OCI-LY7 (cell line): ENCODE data around the gene LSAMP. TPM values are rescaled to one million over a fixed set of nuclear protein-coding genes. Genes with fewer than 3 reads are reported as not detected.

Experiments
- BruUV-seq: library from RNA; stranded (reverse); fragments of 400-500 nt; replicated peaks from 2 replicates; lab custom pipeline; 2021; lab: Mats Ljungman, UMichigan
- CTCF ChIA-PET: fragments of 300-600 bp; sonication (Branson Sonifier 250); formaldehyde crosslinking; loops from one replicate; lab custom pipeline; 2022; ENCODE audit warnings: antibody characterized with exemption; ENCODE audit not compliant: unreplicated experiment; lab: Charles Lee
- POLR2A ChIA-PET: fragments of 300-600 bp; sonication (Branson Sonifier 250); formaldehyde crosslinking; loops from one replicate; lab custom pipeline; 2022; ENCODE audit warnings: antibody characterized with exemption; lab: Charles Lee
- DNase-seq: peaks from one replicate; pipeline ENCODE4 v3.0.0-alpha.2; 2015; ENCODE audit warnings: low spot score
- H2AFZ ChIP-seq: fragments of 200-600 bp; sonication (generic), shearing (Covaris generic); 2 replicates; pipeline ENCODE4 v1.6.1; 2014; ENCODE audit warnings: mild to moderate bottlenecking, antibody characterized with exemption, low read length, moderate library complexity
- H3K27ac ChIP-seq: fragments of 200-600 bp; sonication (generic); 2 replicates; pipeline ENCODE4 v1.5.1; 2014; ENCODE audit warnings: mixed run types, low read depth, mild to moderate bottlenecking, moderate library complexity, low read length, inconsistent platforms; ENCODE audit not compliant: poor library complexity, severe bottlenecking
- H3K36me3 ChIP-seq: fragments of 200-600 bp; sonication (generic); 2 replicates; pipeline ENCODE4 v1.6.1; 2014; ENCODE audit warnings: mild to moderate bottlenecking, antibody characterized with exemption, low read length, moderate library complexity, mixed read lengths; ENCODE audit not compliant: insufficient read depth
- H3K4me1 ChIP-seq: fragments of 200-600 bp; sonication (generic); 2 replicates; pipeline ENCODE4 v1.5.1; 2014; ENCODE audit warnings: mild to moderate bottlenecking, low read length; ENCODE audit not compliant: insufficient read depth, poor library complexity, severe bottlenecking
- H3K4me2 ChIP-seq: fragments of 200-600 bp; sonication (generic); 2 replicates; pipeline ENCODE4 v1.6.1; 2014; ENCODE audit warnings: mild to moderate bottlenecking, low read length
- H3K4me3 ChIP-seq: fragments of 200-600 bp; sonication (generic); 2 replicates; pipeline ENCODE4 v1.5.1; 2014; ENCODE audit warnings: mild to moderate bottlenecking, low read depth, low read length; ENCODE audit not compliant: poor library complexity, severe bottlenecking
- H3K79me2 ChIP-seq: fragments of 200-600 bp; sonication (generic); 2 replicates; pipeline ENCODE4 v1.6.1; 2016; ENCODE audit warnings: low read depth, mild to moderate bottlenecking, low read length, moderate library complexity, mixed read lengths; ENCODE audit not compliant: insufficient read depth
- H3K9me2 ChIP-seq: fragments of 200-600 bp; sonication (generic); 2 replicates; pipeline ENCODE4 v1.6.1; 2016; ENCODE audit warnings: mild to moderate bottlenecking, low read length, mixed read lengths; ENCODE audit not compliant: insufficient read depth
- H3K9me3 ChIP-seq: fragments of 200-600 bp; sonication (generic); 2 replicates; pipeline ENCODE4 v1.6.1; 2014; ENCODE audit warnings: mild to moderate bottlenecking, mixed run types, low read length, mixed read lengths
- H4K20me1 ChIP-seq: fragments of 200-600 bp; sonication (generic); 2 replicates; pipeline ENCODE4 v1.6.1; 2014; ENCODE audit warnings: mild to moderate bottlenecking, antibody characterized with exemption, low read length, moderate library complexity, mixed read lengths; ENCODE audit not compliant: insufficient read depth
- CTCF ChIP-seq: fragments of 200-600 bp; sonication (generic); conservative IDR thresholded peaks from 2 replicates; pipeline ENCODE4 v1.5.1; 2014; ENCODE audit warnings: mild to moderate bottlenecking, antibody characterized with exemption, low read length, moderate library complexity, mixed read lengths
- EZH2phosphoT487 ChIP-seq: fragments of 200-600 bp; sonication (generic); IDR thresholded peaks from 2 replicates; pipeline ENCODE4 v1.6.1; 2018; ENCODE audit warnings: low read depth, borderline replicate concordance, mild to moderate bottlenecking, mixed run types, antibody characterized with exemption, low read length, moderate library complexity, mixed read lengths
- intact Hi-C: fragments of 100-400 bp; cut with micrococcal nuclease; formaldehyde crosslinking; loops from one replicate; pipeline ENCODE4 v1.10.0; 2022; ENCODE audit not compliant: unreplicated experiment
- total RNA-seq, 2 experiments: library from RNA; depleted of rRNA in 1 of 2; stranded (reverse); fragments of >200 nt in 1 of 2; shearing (Covaris generic) in 1 of 2; gene quantifications; 2 replicates each; pipeline ENCODE4 v1.2.3, GENCODE V29; 2014 to 2022

Gene LSAMP
- total RNA-seq, 2 experiments from 2014 or later: 1.4 TPM; not detected in 1

- BruUV-seq: no TSS peak
- Histone ChIP-seq H3K36me3 (no peaks in the 10 kb centered on the region), H3K4me3 (no peak overlapping the region), H4K20me1 (no peaks in the 10 kb centered on the region), H3K79me2 (no peaks in the 10 kb centered on the region), H3K27ac (no peak overlapping the region), H3K9me2 (no peaks in the 10 kb centered on the region), H2AFZ (no peak overlapping the region), H3K4me1 (no peaks in the 10 kb centered on the region), H3K4me2 (no peak overlapping the region), H3K9me3 (no peaks in the 10 kb centered on the region)
- DNase-seq: no peak
- ChIA-PET CTCF (no interaction called here), POLR2A (no interaction called here)
- intact Hi-C loops: no loop called here
- TF ChIP-seq CTCF (no peak), EZH2phosphoT487 (no peak)
These were observed 622.7 kb downstream of the LSAMP start for GRCh38 chr3:115822579-115822978.

DNA sequence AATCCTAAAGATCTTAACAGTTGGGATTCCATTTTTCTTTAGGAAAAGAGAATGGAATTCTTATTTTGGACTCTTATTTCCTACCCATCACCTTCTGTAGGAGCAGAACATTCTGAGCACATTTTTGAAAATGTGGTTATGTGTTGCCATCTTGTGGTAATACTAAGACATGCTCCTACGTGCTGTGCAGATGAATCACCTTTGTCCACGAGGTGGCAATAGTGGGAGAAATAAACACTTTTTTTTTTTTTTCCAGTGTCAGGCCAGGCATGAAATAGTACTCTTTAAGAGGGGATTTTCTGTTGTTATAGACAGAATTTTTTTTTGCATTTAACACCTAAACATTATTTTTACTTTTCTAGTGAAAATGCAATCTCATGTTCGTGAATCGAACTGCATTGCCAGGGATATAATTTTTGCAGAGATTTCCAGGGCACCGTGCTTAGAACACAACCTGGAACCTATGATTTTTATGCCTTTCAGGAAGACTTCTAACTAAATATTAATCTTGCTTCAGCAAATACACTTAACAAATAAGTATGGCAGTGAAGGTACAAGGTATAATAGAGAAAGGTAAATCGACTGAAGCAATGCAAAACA lies 625.4 kb downstream of the LSAMP start:
- Histone ChIP-seq H3K27ac (no peak overlapping the region), H3K9me3 (no peaks in the 10 kb centered on the region), H3K4me1 (no peaks in the 10 kb centered on the region), H3K9me2 (no peaks in the 10 kb centered on the region), H4K20me1 (no peaks in the 10 kb centered on the region), H3K4me2 (no peak overlapping the region), H3K79me2 (no peaks in the 10 kb centered on the region), H2AFZ (peak overlapping the region; percentile 50; the same call in 1 of the 2 replicates), H3K4me3 (no peak overlapping the region), H3K36me3 (no peaks in the 10 kb centered on the region)
- BruUV-seq: no TSS peak
- POLR2A ChIA-PET: interaction anchor here (0.9 kb wide), 1 partner anchor 48 kb away, joined by 3 read pairs; no protein-coding TSS in a partner anchor
- CTCF ChIA-PET: no interaction called here
- DNase-seq: peak; percentile 80
- TF ChIP-seq EZH2phosphoT487 (no peak), CTCF (peak; percentile 100)
- intact Hi-C loops: loop anchor here (5.0 to 10.0 kb wide), 2 partner anchors 605 to 728 kb away; no protein-coding TSS in a partner anchor

DNA sequence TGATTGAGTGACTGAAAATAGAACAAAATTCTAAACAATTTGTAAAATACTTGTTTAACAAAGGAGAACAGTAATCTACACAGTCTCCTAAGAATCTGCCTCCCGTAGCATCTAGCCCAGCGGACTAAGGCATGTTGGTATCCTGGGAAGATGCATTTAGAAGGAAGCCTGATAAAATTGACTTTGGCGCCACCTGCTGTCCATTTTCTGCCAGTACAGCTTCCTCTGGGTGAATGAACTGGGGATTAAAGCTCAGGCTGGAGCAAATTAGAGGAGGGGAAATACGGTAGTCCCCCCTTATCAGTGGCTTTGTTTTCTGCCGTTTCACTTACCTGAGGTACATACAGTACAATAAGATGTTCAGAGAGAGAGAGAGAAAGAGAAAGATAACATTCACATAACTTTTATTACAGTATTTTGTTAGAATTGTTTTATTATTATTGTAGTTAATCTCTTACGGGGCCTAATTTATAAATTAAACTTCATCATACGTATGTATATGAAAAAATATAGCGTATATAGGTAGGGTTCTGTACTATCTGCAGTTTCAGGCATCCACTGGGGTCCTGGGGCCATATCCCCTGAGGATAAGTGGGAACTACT lies 630.4 kb downstream of the LSAMP start:
- DNase-seq: peak; percentile 53
- Histone ChIP-seq H3K4me3 (no peak overlapping the region), H3K79me2 (no peaks in the 10 kb centered on the region), H2AFZ (no peak overlapping the region), H3K9me3 (no peaks in the 10 kb centered on the region), H4K20me1 (no peaks in the 10 kb centered on the region), H3K4me2 (no peak overlapping the region), H3K4me1 (no peaks in the 10 kb centered on the region), H3K36me3 (no peaks in the 10 kb centered on the region), H3K9me2 (no peaks in the 10 kb centered on the region), H3K27ac (no peak overlapping the region)
- POLR2A ChIA-PET: interaction anchor here (0.7 to 0.8 kb wide), 2 partner anchors 10 to 326 kb away, joined by 3 read pairs; no protein-coding TSS in a partner anchor
- intact Hi-C loops: loop anchor here (5.0 to 10.0 kb wide), 2 partner anchors 600 to 723 kb away; no protein-coding TSS in a partner anchor
- TF ChIP-seq EZH2phosphoT487 (no peak), CTCF (peak; percentile 96)
- BruUV-seq: no TSS peak
- CTCF ChIA-PET: interaction anchor here (0.6 kb wide), 1 partner anchor 18 kb away, joined by 3 read pairs; no protein-coding TSS in a partner anchor
